Effector memory CD8-positive, alpha-beta T cell (primary cell): ENCODE measurements around the gene DNAJC25.

Experiments used
- ATAC-seq: fragments of 150-1000 bp; cut with Tn5 transposase; replicated peaks from 2 replicates; pipeline ENCODE4 v1.10.0; 2021; ENCODE audit warnings: mild to moderate bottlenecking, moderate library complexity
- DNase-seq, 3 experiments: peaks; one replicate each; pipeline ENCODE4 v3.0.0; 2021
- H3K27ac Mint-ChIP-seq, 2 donors: one replicate each; pipeline ENCODE4 v1.8.0; 2022; ENCODE audit warnings: mild to moderate bottlenecking in 2 of 2, mixed read lengths in 2 of 2, moderate library complexity in 2 of 2
- H3K27me3 Mint-ChIP-seq, 2 donors: one replicate each; pipeline ENCODE4 v1.8.0; 2022; ENCODE audit warnings: mixed read lengths in 2 of 2
- H3K36me3 Mint-ChIP-seq: one replicate; pipeline ENCODE4 v1.8.0; 2022; ENCODE audit warnings: mild to moderate bottlenecking, moderate library complexity, mixed read lengths; ENCODE audit not compliant: insufficient read depth
- H3K4me1 Mint-ChIP-seq, 2 donors: one replicate each; pipeline ENCODE4 v1.8.0; 2022; ENCODE audit warnings: low read depth in 2 of 2, mixed read lengths in 2 of 2
- H3K4me3 Mint-ChIP-seq, 2 donors: one replicate each; pipeline ENCODE4 v1.8.0; 2022; ENCODE audit warnings: mild to moderate bottlenecking in 2 of 2, mixed read lengths in 2 of 2, moderate library complexity in 2 of 2
- H3K9me3 Mint-ChIP-seq, 2 donors: one replicate each; pipeline ENCODE4 v1.8.0; 2022; ENCODE audit warnings: mixed read lengths in 2 of 2
- total RNA-seq, 9 experiments: gene quantifications; one replicate each; lab custom pipeline; 2026; lab: John Stamatoyannopoulos, UW

The DNAJC25 gene
- 4.7 to 15.6 (median 9.3) reads per million in 9 experiments for total RNA-seq

- peaks cover 14 to 29% of the 10 kb centered on the region in 2 donors for H3K4me1 Mint-ChIP-seq
Measured at GRCh38 chr9:111631214-111631971, at the start of gene DNAJC25. DNAJC25 (plus strand) TSS chr9:111631334; CDS start chr9:111631408, 74 bp downstream.

GRCh38 chr9:111582888-111583287 lies 48.2 kb upstream of the DNAJC25 start:
- Mint-ChIP-seq H3K4me1 (no peaks in the 10 kb centered on the region), H3K27me3 (peaks cover 0 to 7% of the 10 kb centered on the region in 2 donors), H3K4me3 (no peak overlapping the region), H3K9me3 (no peaks in the 10 kb centered on the region), H3K27ac (no peak overlapping the region), H3K36me3 (no peaks in the 10 kb centered on the region)
- ATAC-seq (no peak), DNase-seq (no peak)

More at GRCh38 chr9:111631214-111631971, at the start of gene DNAJC25:
- H3K9me3 Mint-ChIP-seq, result no peaks in the 10 kb centered on the region
- peak within 1 kb of the TSS; percentile 92 to 93 for H3K4me3 Mint-ChIP-seq
- H3K27ac Mint-ChIP-seq, result peak within 1 kb of the TSS; percentile 88 to 94
- no peaks in the 10 kb centered on the region for H3K27me3 Mint-ChIP-seq
- ATAC-seq, result peak; percentile 96
- peaks cover 12% of the 10 kb centered on the region for H3K36me3 Mint-ChIP-seq
- peak; percentile 94 to 96 (median 94) for DNase-seq

- H3K36me3 Mint-ChIP-seq, result no peaks in the 10 kb centered on the region
- no peak overlapping the region for H3K27ac Mint-ChIP-seq
- no peaks in the 10 kb centered on the region for H3K27me3 Mint-ChIP-seq
- no peak overlapping the region for H3K4me3 Mint-ChIP-seq
- H3K4me1 Mint-ChIP-seq, result no peaks in the 10 kb centered on the region
- no peaks in the 10 kb centered on the region for H3K9me3 Mint-ChIP-seq
- ATAC-seq (no peak), DNase-seq (no peak)
Measured at GRCh38 chr9:111586378-111586777, 44.8 kb upstream of the DNAJC25 start.

GRCh38 chr9:111588846-111589245 lies 42.3 kb upstream of the DNAJC25 start:
- Mint-ChIP-seq H3K4me1 (no peaks in the 10 kb centered on the region), H3K27me3 (no peaks in the 10 kb centered on the region), H3K36me3 (no peaks in the 10 kb centered on the region), H3K9me3 (no peaks in the 10 kb centered on the region), H3K27ac (no peak overlapping the region), H3K4me3 (no peak overlapping the region)
- no peak for DNase-seq
- no peak for ATAC-seq

GRCh38 chr9:111597852-111598732 lies 33.0 kb upstream of the DNAJC25 start:
- ATAC-seq (peak; percentile 71), DNase-seq (peak; percentile 27 to 48 (median 35))
- peaks cover 45 to 55% of the 10 kb centered on the region in 2 donors for H3K27me3 Mint-ChIP-seq
- H3K4me3 Mint-ChIP-seq, result peak overlapping the region; percentile 85 to 90
- H3K27ac Mint-ChIP-seq, result peak overlapping the region in 1 of 2 donors; percentile 69
- no peaks in the 10 kb centered on the region for H3K9me3 Mint-ChIP-seq
- peaks cover 14 to 20% of the 10 kb centered on the region in 2 donors for H3K4me1 Mint-ChIP-seq
- H3K36me3 Mint-ChIP-seq, result peaks cover 2% of the 10 kb centered on the region

- H3K36me3 Mint-ChIP-seq, result peaks cover 2% of the 10 kb centered on the region
- DNase-seq (no peak), ATAC-seq (peak; percentile 28)
- H3K9me3 Mint-ChIP-seq, result no peaks in the 10 kb centered on the region
- H3K4me3 Mint-ChIP-seq, result peak overlapping the region; percentile 85 to 90
- peaks cover 45 to 61% of the 10 kb centered on the region in 2 donors for H3K27me3 Mint-ChIP-seq
- H3K27ac Mint-ChIP-seq, result no peak overlapping the region
- peaks cover 14 to 20% of the 10 kb centered on the region in 2 donors for H3K4me1 Mint-ChIP-seq
Measured at GRCh38 chr9:111598733-111599091, 32.4 kb upstream of the DNAJC25 start.

GRCh38 chr9:111599092-111599954 lies 31.8 kb upstream of the DNAJC25 start, which contains the start of gene PTGR1:
PTGR1 (minus strand) TSS chr9:111599647; CDS start chr9:111597422, 2,225 bp downstream.
- Mint-ChIP-seq H3K4me1 (peaks cover 14 to 20% of the 10 kb centered on the region in 2 donors), H3K27me3 (peaks cover 45 to 67% of the 10 kb centered on the region in 2 donors), H3K36me3 (peaks cover 2% of the 10 kb centered on the region), H3K27ac (peak within 1 kb of the TSS in 1 of 2 donors; percentile 26), H3K9me3 (no peaks in the 10 kb centered on the region), H3K4me3 (peak within 1 kb of the TSS; percentile 85 to 90)
- no peak for DNase-seq
- no peak for ATAC-seq

- peak overlapping the region in 1 of 2 donors; percentile 90 for H3K4me3 Mint-ChIP-seq
- H3K4me1 Mint-ChIP-seq, result peaks cover 14 to 20% of the 10 kb centered on the region in 2 donors
- ATAC-seq (no peak), DNase-seq (no peak)
- H3K36me3 Mint-ChIP-seq, result peaks cover 2% of the 10 kb centered on the region
- no peaks in the 10 kb centered on the region for H3K9me3 Mint-ChIP-seq
- peaks cover 45 to 70% of the 10 kb centered on the region in 2 donors for H3K27me3 Mint-ChIP-seq
- H3K27ac Mint-ChIP-seq, result no peak overlapping the region
Measured at GRCh38 chr9:111599955-111600343, 31.2 kb upstream of the DNAJC25 start.

- Mint-ChIP-seq H3K9me3 (no peaks in the 10 kb centered on the region), H3K27me3 (peaks cover 45 to 70% of the 10 kb centered on the region in 2 donors), H3K4me3 (no peak overlapping the region), H3K27ac (peak overlapping the region in 1 of 2 donors; percentile 44), H3K36me3 (peaks cover 2% of the 10 kb centered on the region), H3K4me1 (peaks cover 14 to 20% of the 10 kb centered on the region in 2 donors)
- ATAC-seq, result no peak
- DNase-seq, result no peak
Measured at GRCh38 chr9:111601237-111602018, 29.7 kb upstream of the DNAJC25 start.

- H3K27me3 Mint-ChIP-seq, result peaks cover 38 to 66% of the 10 kb centered on the region in 2 donors
- no peak overlapping the region for H3K4me3 Mint-ChIP-seq
- no peak for DNase-seq
- no peak overlapping the region for H3K27ac Mint-ChIP-seq
- peaks cover 2% of the 10 kb centered on the region for H3K36me3 Mint-ChIP-seq
- H3K4me1 Mint-ChIP-seq, result peaks cover 10 to 14% of the 10 kb centered on the region in 2 donors
- ATAC-seq, result no peak
- H3K9me3 Mint-ChIP-seq, result no peaks in the 10 kb centered on the region
Measured at GRCh38 chr9:111603041-111603440, 28.1 kb upstream of the DNAJC25 start.

GRCh38 chr9:111604054-111604615 lies 27.0 kb upstream of the DNAJC25 start:
- ATAC-seq, result no peak
- Mint-ChIP-seq H3K9me3 (no peaks in the 10 kb centered on the region), H3K4me1 (peaks cover 4 to 5% of the 10 kb centered on the region in 2 donors), H3K27ac (no peak overlapping the region), H3K27me3 (peaks cover 34 to 62% of the 10 kb centered on the region in 2 donors), H3K4me3 (no peak overlapping the region), H3K36me3 (peaks cover 2% of the 10 kb centered on the region)
- no peak for DNase-seq

GRCh38 chr9:111605041-111605559 lies 26.0 kb upstream of the DNAJC25 start:
- no peaks in the 10 kb centered on the region for H3K36me3 Mint-ChIP-seq
- H3K27ac Mint-ChIP-seq, result no peak overlapping the region
- no peaks in the 10 kb centered on the region for H3K4me1 Mint-ChIP-seq
- DNase-seq, result no peak
- no peak for ATAC-seq
- H3K4me3 Mint-ChIP-seq, result no peak overlapping the region
- H3K9me3 Mint-ChIP-seq, result no peaks in the 10 kb centered on the region
- peaks cover 31 to 62% of the 10 kb centered on the region in 2 donors for H3K27me3 Mint-ChIP-seq
